Measurements from ENCODE around the gene ESPN.

The ESPN gene

GRCh38 chr1:6466751-6467150 is 42.2 kb downstream of the ESPN start:
- DNase-seq: no peak

- DNase-seq: no peak
Measured at GRCh38 chr1:6467224-6467623, 42.6 kb downstream of the ESPN start.

DNA sequence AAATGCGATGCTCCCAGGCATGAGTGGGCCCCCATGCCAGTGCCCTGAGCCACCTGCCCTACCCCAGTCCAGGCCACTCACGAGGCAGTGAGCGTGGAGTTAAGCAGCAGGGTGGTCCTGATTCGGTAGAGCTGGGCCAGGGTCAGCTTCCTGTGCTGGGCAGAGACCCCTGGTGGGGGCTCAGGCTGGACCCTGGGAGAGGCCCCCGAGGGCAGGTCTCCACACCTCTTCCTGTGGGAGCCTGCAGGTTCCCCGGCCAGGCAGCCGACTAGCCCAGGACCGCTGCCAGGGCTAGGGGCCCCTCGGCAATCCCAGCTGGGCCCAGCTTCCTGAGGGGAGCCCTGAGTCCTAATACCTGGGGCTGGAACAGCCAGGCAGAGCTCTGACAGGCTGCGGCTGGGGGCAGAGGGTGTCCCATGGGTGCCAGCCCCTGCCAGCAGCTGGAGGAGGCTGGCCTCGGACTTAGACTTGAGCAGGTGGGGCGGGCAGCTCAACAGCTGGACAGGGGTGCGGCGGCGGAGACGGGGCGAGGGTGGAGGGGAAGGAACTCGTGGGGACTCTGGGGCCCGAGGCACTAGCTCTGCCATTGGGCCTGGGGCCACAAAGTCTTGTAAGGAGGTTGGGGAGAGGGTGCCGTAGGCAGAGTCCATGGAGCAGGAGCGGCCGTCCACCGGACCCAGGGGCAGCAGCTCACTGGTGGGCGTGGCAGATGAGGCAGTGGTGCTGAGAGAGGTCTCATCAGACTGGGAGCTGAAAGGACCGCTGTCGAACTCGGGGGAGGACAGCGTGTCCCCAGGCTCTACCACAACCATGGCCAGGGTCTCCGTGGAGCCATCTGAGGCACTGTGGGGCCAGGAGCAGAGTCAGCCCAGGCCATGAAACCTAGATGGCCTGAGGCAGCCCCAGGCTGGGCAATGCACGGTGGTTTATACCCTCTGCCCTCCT is 43.4 kb downstream of the ESPN start:
- DNase-seq: no peak

GRCh38 chr1:6468729-6469461 is 44.3 kb downstream of the ESPN start:
- no peak for DNase-seq

DNA sequence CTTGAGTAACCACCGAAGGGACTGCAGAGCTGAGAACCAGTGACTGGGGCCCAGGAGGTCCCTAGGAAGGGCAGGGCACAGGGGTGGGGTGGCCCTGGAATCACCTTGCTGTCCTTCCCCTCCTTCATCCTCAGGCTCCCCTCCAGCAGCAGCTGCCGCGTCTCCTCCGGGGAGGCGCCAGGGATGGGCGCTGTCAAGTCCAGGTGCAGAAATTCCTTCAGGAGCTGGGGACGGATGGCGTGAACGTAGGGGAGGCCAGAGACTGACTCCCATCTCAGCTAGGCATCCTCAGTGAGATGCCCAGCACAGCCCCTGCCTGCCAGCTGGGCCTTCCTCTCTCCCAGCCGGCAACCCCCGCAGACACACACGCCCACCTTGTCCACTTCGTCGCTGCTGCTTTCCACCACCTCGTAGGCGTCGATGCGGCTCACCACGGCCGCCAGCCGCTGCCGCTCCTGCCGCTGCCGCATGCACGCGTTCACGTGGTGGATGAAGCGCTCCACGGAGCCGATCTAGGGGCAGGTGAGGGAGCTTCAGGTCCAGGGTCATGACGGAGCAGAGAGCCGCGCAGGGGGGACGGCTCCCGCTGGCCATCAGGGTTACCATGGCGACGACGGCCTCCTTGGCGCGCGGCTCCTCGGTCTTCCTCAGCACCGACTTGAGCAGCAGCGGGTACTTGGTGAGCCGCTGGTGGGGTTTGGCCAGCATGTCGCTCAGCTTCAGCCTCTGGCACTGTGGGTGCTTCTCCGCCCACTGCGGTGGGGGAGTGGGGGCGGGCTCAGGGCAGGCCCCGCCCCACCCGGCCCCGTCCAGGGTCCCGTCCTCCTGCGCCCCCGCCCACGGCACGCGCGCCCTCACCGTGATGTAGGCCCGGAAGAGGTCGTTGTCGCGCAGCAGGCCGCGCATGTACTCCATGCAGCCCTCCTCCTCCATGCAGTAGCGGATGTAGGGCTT is 45.8 kb downstream of the ESPN start:
- DNase-seq: no peak

- no peak for DNase-seq
Measured at GRCh38 chr1:6471086-6471969, 46.8 kb downstream of the ESPN start.

DNA sequence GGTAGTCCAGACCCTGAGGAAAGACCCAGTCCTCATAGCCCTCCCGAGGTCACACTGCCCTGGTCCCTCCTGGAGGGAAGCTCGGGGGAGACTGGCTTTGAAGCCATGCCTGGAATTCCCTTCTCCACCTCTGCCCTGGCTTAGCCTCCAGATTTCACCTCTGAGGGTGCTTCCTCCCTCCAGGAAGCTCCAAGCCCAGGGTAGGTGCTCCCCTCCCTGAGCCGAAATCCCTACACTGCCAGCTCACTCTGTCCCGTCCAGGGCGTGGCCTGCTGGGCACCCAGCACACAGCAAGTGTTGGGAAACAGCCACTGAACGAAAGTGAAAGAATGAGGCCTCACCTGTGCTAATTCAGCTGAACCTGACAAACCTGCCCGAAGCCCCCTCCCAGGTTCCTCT is 47.4 kb downstream of the ESPN start:
- DNase-seq: no peak

GRCh38 chr1:6472391-6472790 is 47.8 kb downstream of the ESPN start:
- DNase-seq: no peak

DNA sequence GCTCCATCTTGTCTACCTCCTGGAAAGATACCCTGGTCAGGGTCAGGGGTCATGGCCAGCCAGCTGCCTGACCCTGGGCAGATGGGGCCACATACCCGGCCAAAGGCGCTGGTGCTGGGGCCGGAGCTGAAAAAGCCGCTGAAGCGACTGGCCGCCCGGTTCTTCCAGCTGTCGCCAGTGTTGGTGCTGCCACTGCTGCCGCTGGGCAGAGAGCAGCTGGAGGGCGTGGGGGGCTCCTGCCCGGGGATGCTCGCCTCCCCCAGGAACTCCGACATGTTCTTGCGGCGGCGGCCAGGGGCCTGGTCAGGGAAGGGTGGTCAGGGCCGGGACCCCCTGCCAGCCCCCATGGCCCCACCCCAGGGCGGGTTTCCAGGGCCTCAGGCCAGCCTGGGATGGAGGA is 48.6 kb downstream of the ESPN start:
- no peak for DNase-seq

DNA sequence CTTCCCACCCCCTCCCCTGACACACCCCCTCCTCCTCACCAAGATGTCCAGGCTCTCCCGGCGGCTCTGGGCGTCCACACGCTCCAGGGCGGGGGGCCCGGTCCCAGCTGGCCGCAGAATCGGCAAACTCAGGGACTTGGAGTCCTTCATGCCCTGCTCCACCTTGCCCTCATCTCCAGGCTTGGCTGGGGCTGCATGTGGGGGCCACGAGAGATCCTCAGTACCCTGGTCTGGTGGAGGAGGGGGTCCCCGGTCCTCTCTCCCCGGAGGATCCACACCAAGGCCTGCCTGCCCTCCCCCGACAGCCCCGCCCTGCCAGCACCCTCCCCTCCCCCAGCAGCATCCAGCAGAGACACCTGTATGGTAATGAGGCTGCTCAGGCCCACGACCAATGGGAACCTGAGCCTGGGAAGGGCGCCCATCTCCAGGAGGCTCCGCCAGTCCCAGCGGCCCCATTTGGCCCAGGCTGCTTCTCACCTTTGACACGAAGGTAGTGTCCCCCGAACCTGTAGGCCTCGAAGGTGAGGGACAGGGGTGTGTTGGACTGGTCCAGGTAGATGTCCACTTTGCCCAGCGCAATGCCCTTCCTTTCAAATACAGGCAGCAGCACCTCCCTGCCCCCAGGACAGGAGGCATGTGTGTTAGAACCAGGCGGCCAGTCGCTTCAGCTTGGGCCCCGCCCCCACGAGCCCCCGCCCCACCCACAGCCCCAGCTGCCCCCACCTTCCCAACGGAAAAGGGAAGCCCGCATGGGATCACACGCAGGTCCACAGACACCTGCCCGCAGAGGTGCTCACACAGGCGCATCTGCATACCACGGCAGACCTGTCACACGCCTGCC is 49.6 kb downstream of the ESPN start:
- DNase-seq: no peak

- no peak for DNase-seq
Measured at GRCh38 chr1:6474815-6475282, 50.3 kb downstream of the ESPN start.

- DNase-seq: no peak
Measured at GRCh38 chr1:6475381-6476133, 51.0 kb downstream of the ESPN start.

DNA sequence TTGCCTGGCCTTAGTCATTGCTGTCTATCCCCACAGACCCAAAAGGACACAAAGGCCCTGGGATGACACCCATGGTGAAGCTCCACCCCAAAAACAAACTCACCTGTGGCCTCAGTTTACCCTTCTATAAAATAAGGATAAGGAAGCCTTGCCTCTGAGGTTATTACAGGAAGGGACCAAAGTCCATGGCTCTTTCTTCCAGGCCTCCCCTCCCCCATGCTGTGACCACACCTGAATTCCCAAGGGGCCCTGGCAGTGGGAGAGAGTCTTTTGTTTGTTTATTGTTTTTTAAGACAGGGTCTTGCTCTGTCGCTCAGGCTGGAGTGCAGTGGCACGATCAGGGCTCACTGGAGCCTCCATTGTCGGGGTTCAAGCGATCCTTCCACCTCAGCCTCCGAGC is 51.9 kb downstream of the ESPN start:
- no peak for DNase-seq

GRCh38 chr1:6477039-6477820 is 52.7 kb downstream of the ESPN start:
- no peak for DNase-seq

- DNase-seq: no peak
Measured at GRCh38 chr1:6481820-6482219, 57.2 kb downstream of the ESPN start.

- DNase-seq: peak; percentile 88 to 94
Measured at GRCh38 chr1:6483017-6483760, 58.6 kb downstream of the ESPN start.

DNA sequence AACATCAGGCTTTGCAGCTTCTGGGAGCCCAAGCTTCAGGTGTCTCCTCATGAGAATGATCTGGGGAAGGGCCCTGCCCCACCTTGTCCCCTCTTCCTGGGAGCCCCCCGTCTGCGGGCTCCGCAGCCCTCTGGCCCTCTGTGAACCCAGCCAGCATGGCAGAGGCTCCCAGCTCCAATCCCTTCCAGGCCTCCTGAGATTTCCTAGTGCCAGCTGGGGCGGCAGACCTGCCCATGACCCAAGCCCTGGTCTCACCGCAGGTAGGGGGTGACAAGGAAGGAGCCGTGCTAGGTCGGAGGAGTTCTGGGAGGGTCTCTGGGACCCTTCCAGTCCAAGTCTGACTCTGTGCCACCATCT is 59.2 kb downstream of the ESPN start:
- DNase-seq: no peak

- no peak for DNase-seq
Measured at GRCh38 chr1:6484826-6485167, 60.2 kb downstream of the ESPN start.
